Measurements from ENCODE around the gene KIF3B. TPM values are rescaled to one million over a fixed set of nuclear protein-coding genes. Genes with fewer than 3 reads are reported as not detected.

The KIF3B gene
- total and polyA plus RNA-seq, 10 of the 15 experiments (the other 5 are each of a cell fraction or from before 2014, with no cell fraction given): 7.4 to 37.3 (median 25.9) TPM

GRCh38 chr20:32333181-32333987 is 55.9 kb downstream of the KIF3B start (continued):
- TF ChIP-seq TCF12 (IDR thresholded peaks at IDR 0.05; ENCODE audit: low read depth, low read length) (no peak), ZNF274 (IDR thresholded peaks at IDR 0.05; ENCODE audit: insufficient read depth, insufficient read length) (no peak), ATF2 (IDR thresholded peaks at IDR 0.05; ENCODE audit: low read length) (peak; percentile 86), EP300 (IDR thresholded peaks at IDR 0.05; ENCODE audit: borderline replicate concordance in 1 of 2, control insufficient read depth in 1 of 2, low read depth in 2 of 2, low read length in 2 of 2) (no peak), E2F4 (IDR thresholded peaks at IDR 0.05; ENCODE audit: low read depth, low read length) (no peak), MAX (IDR thresholded peaks at IDR 0.05; ENCODE audit: low read depth, low read length) (no peak), PBX3 (IDR thresholded peaks at IDR 0.05; ENCODE audit: insufficient replicate concordance, low read depth, low read length) (no peak), KDM1A (IDR thresholded peaks at IDR 0.05; ENCODE audit: borderline replicate concordance) (no peak), BCL3 (IDR thresholded peaks at IDR 0.05; ENCODE audit: borderline replicate concordance, insufficient read depth, low read depth, low read length, poor library complexity, severe bottlenecking) (peak; percentile 31), POLR2AphosphoS2 (IDR thresholded peaks at IDR 0.05; ENCODE audit: low read depth, low read length) (no peak), BMI1 (IDR thresholded peaks at IDR 0.05; ENCODE audit: borderline replicate concordance) (no peak), ZSCAN29 (IDR thresholded peaks at IDR 0.05) (no peak), TCF7 (IDR thresholded peaks at IDR 0.05; ENCODE audit: borderline replicate concordance) (no peak; the same call in 1 of the 2 replicates), CREB1 (IDR thresholded peaks at IDR 0.05; ENCODE audit: low read depth) (peak; percentile 28; the same call in 1 of the 2 replicates), ATF7 (IDR thresholded peaks at IDR 0.05; ENCODE audit: low read depth) (0 out of 2 replicates have a peak, but pooled peaks have one; percentile 16), CHD1 (IDR thresholded peaks at IDR 0.05; ENCODE audit: low read depth, low read length) (no peak), BACH1 (IDR thresholded peaks at IDR 0.05; ENCODE audit: borderline replicate concordance) (no peak), MLLT1 (IDR thresholded peaks at IDR 0.05) (no peak), USF1 (IDR thresholded peaks at IDR 0.05; ENCODE audit: borderline replicate concordance, extremely low read length, insufficient read depth, low read depth, low read length) (no peak)
